Caco-2 (cell line): ENCODE measurements around the gene OR10K2. TPM values are rescaled to one million over a fixed set of nuclear protein-coding genes. Genes with fewer than 3 reads are reported as not detected.
"Not testable (repeated sequence)": the region's sequence is repeated elsewhere in the genome, so short reads cannot be mapped to it uniquely, and the experiment has no call there.

Experiments
- BruUV-seq: library from RNA; stranded (reverse); fragments of 400-500 nt; replicated peaks from 2 replicates; lab custom pipeline; 2021; lab: Mats Ljungman, UMichigan
- CTCF ChIA-PET: fragments of 300-600 bp; sonication (Branson Sonifier 250); formaldehyde crosslinking; loops from one replicate; lab custom pipeline; 2022; ENCODE audit warnings: antibody characterized with exemption; lab: Charles Lee
- POLR2A ChIA-PET: fragments of 300-600 bp; sonication (Branson Sonifier 250); formaldehyde crosslinking; loops from one replicate; lab custom pipeline; 2022; ENCODE audit warnings: antibody characterized with exemption; lab: Charles Lee
- DNase-seq, 2 experiments: peaks; one replicate each; pipeline versions ENCODE4 v3.0.0 to v3.0.0-alpha.2; 2020 to 2022
- H3K27me3 ChIP-seq: replicated peaks from 2 replicates; pipeline ENCODE4 v1.6.0; 2011; ENCODE audit warnings: low read length; ENCODE audit not compliant: control insufficient read depth, insufficient read depth
- H3K36me3 ChIP-seq: 2 replicates; pipeline ENCODE4 v1.5.1; 2011; ENCODE audit warnings: low read length; ENCODE audit not compliant: control insufficient read depth, insufficient read depth
- H3K4me1 ChIP-seq: fragments of 250-450 bp; sonication (Bioruptor Pico); 2 replicates; pipeline ENCODE4 v1.5.1; 2020; ENCODE audit warnings: mild to moderate bottlenecking
- H3K4me3 ChIP-seq: 2 replicates; pipeline ENCODE4 v1.5.1; 2011; ENCODE audit warnings: low read depth, mild to moderate bottlenecking, control low read depth, low read length
- H3K9me3 ChIP-seq: fragments of 250-450 bp; sonication (Bioruptor Pico); 2 replicates; pipeline ENCODE4 v1.5.1; 2020; ENCODE audit warnings: mild to moderate bottlenecking, moderate library complexity
- H3K27ac Mint-ChIP-seq: one replicate; pipeline ENCODE4 v1.8.0; 2022; ENCODE audit warnings: mixed read lengths; ENCODE audit not compliant: unreplicated experiment
- H3K27me3 Mint-ChIP-seq: one replicate; pipeline ENCODE4 v1.8.0; 2022; ENCODE audit warnings: mixed read lengths; ENCODE audit not compliant: insufficient read depth, unreplicated experiment
- H3K36me3 Mint-ChIP-seq: one replicate; pipeline ENCODE4 v1.8.0; 2022; ENCODE audit warnings: mild to moderate bottlenecking, mixed read lengths; ENCODE audit not compliant: insufficient read depth, unreplicated experiment
- H3K4me1 Mint-ChIP-seq: one replicate; pipeline ENCODE4 v1.8.0; 2022; ENCODE audit warnings: low read depth, mixed read lengths; ENCODE audit not compliant: unreplicated experiment
- H3K4me3 Mint-ChIP-seq: one replicate; pipeline ENCODE4 v1.8.0; 2022; ENCODE audit warnings: mild to moderate bottlenecking, moderate library complexity, mixed read lengths; ENCODE audit not compliant: unreplicated experiment
- H3K9me3 Mint-ChIP-seq: one replicate; pipeline ENCODE4 v1.8.0; 2022; ENCODE audit warnings: mixed read lengths; ENCODE audit not compliant: unreplicated experiment
- intact Hi-C: fragments of 100-400 bp; cut with micrococcal nuclease; formaldehyde crosslinking; loops from one replicate; pipeline ENCODE4 v1.10.0; 2022; ENCODE audit not compliant: unreplicated experiment
- total RNA-seq: library from RNA; stranded (reverse); gene quantifications from 2 replicates; pipeline ENCODE4 v1.2.3, GENCODE V29; 2022
- TF ChIP-seq, protein P1 (sequence below), 2 experiments: fragments of 200-600 bp in 1 of 2; IDR thresholded peaks; 1 replicate in 1 of 2; 2 replicates in 1 of 2; pipeline versions ENCODE4 v1.5.1 to v1.8.0; 2011 to 2022; ENCODE audit warnings: antibody characterized with exemption in 1 of 2, control low read depth in 1 of 2, inconsistent platforms in 1 of 2, low read depth in 1 of 2, low read length in 1 of 2, mild to moderate bottlenecking in 1 of 2, moderate library complexity in 1 of 2; ENCODE audit not compliant: insufficient read depth in 1 of 2, severe bottlenecking in 1 of 2, unreplicated experiment in 1 of 2

The OR10K2 gene
- total RNA-seq, 1 experiment from 2014 or later, result not detected

DNA sequence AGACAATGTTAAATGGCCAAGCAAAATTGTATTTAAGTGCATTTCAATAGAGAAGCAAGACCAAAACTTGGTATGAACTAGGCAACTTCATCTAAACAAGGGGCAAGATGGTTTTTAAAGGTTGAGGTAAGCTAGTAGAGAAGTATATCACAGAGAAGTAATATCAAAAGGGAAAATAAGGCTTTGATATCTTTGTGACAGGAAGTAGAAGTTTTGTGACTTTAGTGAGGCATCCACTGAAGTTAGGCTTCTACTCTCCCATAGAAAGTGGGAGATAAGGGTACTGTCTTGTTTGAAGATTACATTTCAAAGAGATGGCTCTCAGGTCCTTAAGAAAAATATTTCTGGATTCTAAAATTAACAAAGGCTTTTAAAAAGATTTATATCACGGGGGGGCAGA lies 35.7 kb downstream of the OR10K2 start:
- intact Hi-C loops, result no loop called here
- no peak overlapping the region for H3K27ac Mint-ChIP-seq
- no peak overlapping the region for H3K4me3 ChIP-seq
- no peaks in the 10 kb centered on the region for H3K27me3 ChIP-seq
- no peaks in the 10 kb centered on the region for H3K36me3 Mint-ChIP-seq
- no peaks in the 10 kb centered on the region for H3K36me3 ChIP-seq
- no peaks in the 10 kb centered on the region for H3K9me3 Mint-ChIP-seq
- TF ChIP-seq, protein P1, sequence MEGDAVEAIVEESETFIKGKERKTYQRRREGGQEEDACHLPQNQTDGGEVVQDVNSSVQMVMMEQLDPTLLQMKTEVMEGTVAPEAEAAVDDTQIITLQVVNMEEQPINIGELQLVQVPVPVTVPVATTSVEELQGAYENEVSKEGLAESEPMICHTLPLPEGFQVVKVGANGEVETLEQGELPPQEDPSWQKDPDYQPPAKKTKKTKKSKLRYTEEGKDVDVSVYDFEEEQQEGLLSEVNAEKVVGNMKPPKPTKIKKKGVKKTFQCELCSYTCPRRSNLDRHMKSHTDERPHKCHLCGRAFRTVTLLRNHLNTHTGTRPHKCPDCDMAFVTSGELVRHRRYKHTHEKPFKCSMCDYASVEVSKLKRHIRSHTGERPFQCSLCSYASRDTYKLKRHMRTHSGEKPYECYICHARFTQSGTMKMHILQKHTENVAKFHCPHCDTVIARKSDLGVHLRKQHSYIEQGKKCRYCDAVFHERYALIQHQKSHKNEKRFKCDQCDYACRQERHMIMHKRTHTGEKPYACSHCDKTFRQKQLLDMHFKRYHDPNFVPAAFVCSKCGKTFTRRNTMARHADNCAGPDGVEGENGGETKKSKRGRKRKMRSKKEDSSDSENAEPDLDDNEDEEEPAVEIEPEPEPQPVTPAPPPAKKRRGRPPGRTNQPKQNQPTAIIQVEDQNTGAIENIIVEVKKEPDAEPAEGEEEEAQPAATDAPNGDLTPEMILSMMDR (IDR thresholded peaks at IDR 0.05; ENCODE audit: insufficient read depth in 1 of 2, low read depth in 1 of 2, low read length in 1 of 2, severe bottlenecking in 1 of 2, unreplicated experiment in 1 of 2), result no peak
- no peaks in the 10 kb centered on the region for H3K4me1 Mint-ChIP-seq
- no peak for DNase-seq
- no peaks in the 10 kb centered on the region for H3K9me3 ChIP-seq
- H3K4me1 ChIP-seq, result no peaks in the 10 kb centered on the region
- CTCF ChIA-PET, result no interaction called here
- BruUV-seq, result no TSS peak
- no peak overlapping the region for H3K4me3 Mint-ChIP-seq
- POLR2A ChIA-PET, result no interaction called here
- H3K27me3 Mint-ChIP-seq, result no peaks in the 10 kb centered on the region

- TF ChIP-seq, protein P1 (IDR thresholded peaks at IDR 0.05; ENCODE audit: insufficient read depth in 1 of 2, low read depth in 1 of 2, low read length in 1 of 2, severe bottlenecking in 1 of 2, unreplicated experiment in 1 of 2), result no peak
- no peak overlapping the region for H3K27ac Mint-ChIP-seq
- no peak for DNase-seq
- H3K36me3 ChIP-seq, result no peaks in the 10 kb centered on the region
- BruUV-seq, result no TSS peak
- no peaks in the 10 kb centered on the region for H3K27me3 ChIP-seq
- no peaks in the 10 kb centered on the region for H3K4me1 ChIP-seq
- POLR2A ChIA-PET, result no interaction called here
- H3K4me1 Mint-ChIP-seq, result no peaks in the 10 kb centered on the region
- H3K4me3 ChIP-seq, result no peak overlapping the region
- CTCF ChIA-PET, result no interaction called here
- no peaks in the 10 kb centered on the region for H3K9me3 ChIP-seq
- H3K27me3 Mint-ChIP-seq, result peaks cover 4% of the 10 kb centered on the region
- no peaks in the 10 kb centered on the region for H3K36me3 Mint-ChIP-seq
- H3K4me3 Mint-ChIP-seq, result no peak overlapping the region
- intact Hi-C loops, result no loop called here
- peaks cover 19% of the 10 kb centered on the region for H3K9me3 Mint-ChIP-seq
These were observed 51.2 kb downstream of the OR10K2 start for GRCh38 chr1:158374860-158375259.

- not testable (repeated sequence) for H3K4me1 Mint-ChIP-seq
These were observed 51.9 kb downstream of the OR10K2 start for GRCh38 chr1:158374101-158374500.

More at GRCh38 chr1:158374101-158374500, 51.9 kb downstream of the OR10K2 start:
- DNase-seq, H3K36me3 ChIP-seq, H3K4me3 Mint-ChIP-seq, POLR2A ChIA-PET, H3K27ac Mint-ChIP-seq, H3K36me3 Mint-ChIP-seq, intact Hi-C loops, H3K4me3 ChIP-seq, H3K27me3 Mint-ChIP-seq, H3K27me3 ChIP-seq, BruUV-seq, H3K9me3 ChIP-seq, H3K4me1 ChIP-seq, CTCF ChIA-PET: not testable (repeated sequence)
- H3K9me3 Mint-ChIP-seq, result peaks cover 19% of the 10 kb centered on the region
